NCI-H446 treated with DMSO at 0.1 percent for 48 hours (cell line): ENCODE results near the gene CAV3.
"Not testable (repeated sequence)": the region's sequence is repeated elsewhere in the genome, so short reads cannot be mapped to it uniquely, and the experiment has no call there.

Experiments used
- DNase-seq: peaks from one replicate; lab custom pipeline; 2025; lab: John Stamatoyannopoulos, UW

Gene CAV3

DNA sequence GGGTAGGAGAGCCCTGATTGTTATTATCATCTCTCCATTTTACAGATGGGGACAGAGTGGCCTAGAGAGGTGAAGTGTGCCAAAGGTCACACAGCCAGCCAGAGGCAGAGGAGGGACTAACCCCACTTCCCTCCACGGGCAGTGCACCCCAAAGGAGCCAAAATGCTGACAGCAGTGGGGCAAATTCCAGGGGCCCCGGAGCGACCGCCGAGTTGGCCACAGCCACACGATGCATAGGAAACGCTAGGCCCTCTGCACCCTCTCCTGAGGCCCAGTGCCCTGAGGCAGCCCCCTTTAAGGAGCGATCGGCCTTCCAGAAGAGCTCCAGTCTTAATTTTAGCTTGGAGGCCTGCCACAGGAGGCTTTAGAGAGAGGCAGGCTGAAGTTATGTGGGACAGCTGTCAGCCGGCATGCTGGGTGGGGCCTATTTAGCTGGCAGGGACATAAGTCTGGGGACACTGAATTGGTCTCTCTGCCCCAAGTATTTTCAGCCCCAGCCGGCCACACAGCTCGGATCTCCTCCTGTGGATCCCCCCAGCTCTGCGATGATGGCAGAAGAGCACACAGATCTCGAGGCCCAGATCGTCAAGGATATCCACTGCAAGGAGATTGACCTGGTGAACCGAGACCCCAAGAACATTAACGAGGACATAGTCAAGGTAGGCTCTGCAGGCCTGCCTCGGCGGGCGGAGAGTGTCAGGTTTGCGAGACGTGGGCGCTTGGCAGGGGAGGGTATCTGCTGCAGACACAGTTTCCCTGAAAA, at the start of gene CAV3:
Gene CAV3, plus strand, starts transcription at position 471 of the 763 bp plus-strand sequence. Its CDS starts 75 bp downstream, at position 546.
- DNase-seq, result no peak

DNA sequence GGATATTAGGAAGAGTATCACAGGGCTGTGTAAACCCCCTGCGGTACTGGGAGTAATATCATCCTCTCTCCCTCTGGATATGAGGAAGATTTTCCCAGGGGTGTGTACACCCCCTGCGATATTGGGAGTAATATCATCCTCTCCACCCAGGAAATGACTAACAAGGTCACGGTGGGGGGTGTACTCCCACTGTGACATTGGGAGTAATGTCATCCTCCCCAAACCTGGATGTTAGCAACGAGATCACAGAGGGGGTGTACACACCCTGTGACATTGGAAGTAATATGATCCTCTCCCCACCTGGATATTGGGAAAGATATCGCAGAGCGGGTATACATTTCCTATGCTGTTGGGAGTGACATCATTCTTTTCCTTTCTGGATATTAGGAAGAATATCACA, 48.6 kb upstream of the CAV3 start:
- not testable (repeated sequence) for DNase-seq

DNA sequence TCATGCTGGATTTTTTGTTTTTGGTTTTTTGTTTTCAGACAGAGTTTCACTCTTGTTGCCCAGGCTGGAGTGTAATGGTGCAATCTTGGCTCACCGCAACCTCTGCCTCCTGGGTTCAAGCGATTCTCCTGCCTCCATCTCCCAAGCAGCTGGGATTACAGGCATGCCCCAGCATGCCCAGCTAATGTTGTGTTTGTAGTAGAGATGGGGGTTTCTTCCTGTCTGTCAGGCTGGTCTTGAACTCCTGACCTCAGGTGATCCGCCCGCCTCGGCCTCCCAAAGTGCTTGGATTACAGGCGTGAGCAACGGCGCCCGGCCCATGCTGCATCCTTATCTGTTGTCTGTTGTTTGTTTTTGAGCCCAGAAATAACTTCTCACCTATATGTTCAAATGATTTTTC, 42.3 kb upstream of the CAV3 start:
- DNase-seq, result not testable (repeated sequence)

DNA sequence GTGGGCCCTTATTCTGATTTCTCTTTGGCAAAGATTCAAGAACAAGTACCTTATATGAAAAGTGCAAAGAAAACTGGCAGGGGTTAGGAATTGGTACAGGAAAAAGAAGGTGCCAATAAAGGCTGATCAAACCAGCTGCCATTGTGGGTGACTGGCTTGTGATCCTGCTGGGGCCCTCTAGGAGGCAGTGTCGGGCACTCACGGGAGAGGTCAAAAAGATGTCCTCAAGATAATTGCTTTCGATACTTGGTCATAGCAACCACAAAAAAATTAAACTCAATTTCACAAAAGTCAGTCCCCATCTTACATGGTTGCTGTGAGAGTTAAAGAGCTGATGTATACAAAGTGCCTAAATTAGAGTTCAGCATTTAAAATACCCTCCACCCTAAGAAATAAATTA, 31.0 kb upstream of the CAV3 start:
- DNase-seq, result no peak

DNA sequence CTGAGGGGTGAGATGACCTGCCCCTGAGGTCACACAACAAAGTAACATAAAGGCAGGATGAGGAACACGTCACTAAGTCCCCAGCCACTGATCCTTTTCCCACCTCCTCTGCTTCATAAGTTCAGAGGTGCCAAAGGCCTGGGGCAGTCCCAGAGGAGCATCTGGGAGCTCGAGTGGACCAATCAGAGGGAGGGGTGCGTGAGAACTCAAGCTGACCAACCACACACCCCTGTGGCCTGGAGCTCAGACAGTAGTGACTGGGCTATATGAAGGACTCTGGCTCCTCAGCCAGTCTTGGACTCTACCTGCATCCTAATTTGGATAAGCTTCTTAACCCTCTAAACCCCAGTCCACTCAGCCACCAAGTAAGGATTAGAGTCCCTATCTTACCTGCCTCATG, 28.0 kb upstream of the CAV3 start:
- DNase-seq, result no peak

DNA sequence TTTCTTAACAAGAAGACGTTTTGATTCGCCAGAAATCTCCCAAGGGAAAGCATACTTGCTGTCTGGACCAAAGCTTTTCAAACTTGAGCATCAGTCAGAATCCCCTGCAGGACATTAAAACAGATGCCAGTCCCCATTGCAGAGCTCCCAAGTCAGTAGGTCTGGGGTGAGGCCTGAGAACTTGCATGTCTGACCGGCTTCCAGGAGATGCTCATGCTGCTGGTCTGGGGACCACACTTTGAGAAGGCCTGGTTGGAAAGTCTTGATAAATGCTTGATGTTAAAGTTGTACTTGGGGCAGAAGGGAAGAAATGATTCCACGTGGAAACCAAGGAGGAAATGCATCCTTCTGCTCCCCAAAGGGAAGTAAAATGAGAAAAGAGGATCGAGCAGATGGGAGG, 24.3 kb upstream of the CAV3 start:
- DNase-seq, result no peak

DNA sequence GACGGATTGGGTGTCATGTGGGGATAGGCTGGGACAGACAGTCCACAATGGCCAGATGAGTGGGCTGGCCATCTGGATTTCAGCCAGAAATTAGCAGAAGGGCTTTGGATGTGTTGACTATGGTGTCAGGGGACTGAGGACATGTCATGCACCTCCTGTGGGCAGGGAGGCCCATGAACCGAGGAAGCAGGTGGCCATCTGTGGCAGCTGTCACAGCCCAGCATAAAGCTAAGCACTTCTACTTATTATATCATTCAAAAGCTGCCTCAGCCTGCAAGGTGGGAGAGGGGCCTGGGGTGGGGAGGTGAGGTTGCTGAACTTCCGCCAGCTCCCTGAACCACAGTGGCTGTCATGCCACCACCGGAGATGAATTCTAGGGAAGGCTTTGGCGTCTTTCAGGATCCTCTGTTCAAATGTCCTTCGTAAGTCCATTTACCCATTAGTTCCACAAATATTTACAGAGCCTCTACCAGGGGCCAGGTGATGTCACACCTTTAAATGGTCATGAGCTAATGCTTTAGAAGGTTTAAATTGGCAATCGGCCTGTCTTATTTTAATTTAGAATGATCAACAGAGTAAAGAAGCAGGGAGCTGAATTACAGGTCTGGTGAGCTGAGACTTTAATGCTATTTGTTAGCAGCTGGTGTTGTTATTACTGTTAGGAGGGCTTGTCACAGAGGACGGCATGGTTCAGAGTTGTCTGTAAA, 23.6 kb upstream of the CAV3 start:
- no peak for DNase-seq

DNA sequence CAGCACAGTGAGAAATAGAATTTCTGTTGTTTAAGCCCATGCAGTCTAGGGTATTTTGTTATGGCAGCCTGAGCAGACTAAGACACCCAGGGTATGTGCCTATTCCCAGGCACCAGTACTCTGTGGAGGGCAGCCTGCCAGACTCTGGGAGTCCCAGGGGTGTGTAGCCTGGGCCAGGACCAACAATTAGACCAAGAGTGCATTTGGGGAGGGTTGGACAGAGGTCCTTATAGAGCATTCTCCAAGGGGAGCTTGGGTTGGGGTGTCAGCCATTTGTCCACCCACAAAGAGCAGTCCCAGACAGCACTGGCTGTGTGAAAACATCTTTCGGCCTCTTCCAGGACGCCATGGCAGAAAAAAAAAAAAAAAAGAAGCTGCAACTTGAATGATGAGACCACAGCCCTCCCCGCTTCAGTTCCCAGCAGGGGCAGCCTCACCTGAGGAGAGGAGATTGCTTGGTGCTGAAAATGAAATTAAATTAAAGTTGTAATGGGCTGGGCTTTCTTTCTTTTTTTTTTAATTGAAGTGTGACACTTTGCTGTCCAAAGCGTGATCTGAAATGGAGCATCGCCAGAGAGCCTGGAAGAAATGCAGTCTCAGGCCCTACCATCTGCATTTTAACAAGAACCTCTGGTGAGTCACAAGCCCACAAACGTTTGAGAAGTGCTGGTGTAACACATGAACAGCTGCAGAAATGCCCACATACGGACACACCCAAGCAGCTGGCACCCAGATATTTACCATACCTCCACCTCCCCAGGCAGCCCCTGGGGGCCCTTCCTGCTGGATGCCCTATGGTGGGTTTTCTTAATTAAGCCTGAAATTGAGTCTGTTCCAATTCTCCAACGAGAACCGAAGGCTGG, 21.3 kb upstream of the CAV3 start:
- DNase-seq, result no peak

DNA sequence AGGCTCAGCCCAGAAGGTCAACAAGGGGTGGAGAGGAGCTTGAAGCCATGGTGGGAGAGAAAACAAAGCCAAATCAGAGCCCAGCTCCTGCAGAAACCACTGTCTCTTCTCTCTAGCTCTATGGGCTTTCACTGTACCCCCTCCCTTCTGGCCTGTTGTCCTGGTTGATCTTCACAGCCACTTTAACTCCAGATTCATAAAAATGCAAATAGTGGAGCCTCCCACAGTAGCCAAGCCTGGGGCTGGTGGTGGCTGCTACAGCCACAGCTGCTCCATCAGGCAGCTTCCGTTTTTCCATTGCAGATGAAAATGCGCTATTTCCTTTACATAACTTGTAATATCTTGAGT, 20.7 kb upstream of the CAV3 start:
- DNase-seq, result no peak

DNA sequence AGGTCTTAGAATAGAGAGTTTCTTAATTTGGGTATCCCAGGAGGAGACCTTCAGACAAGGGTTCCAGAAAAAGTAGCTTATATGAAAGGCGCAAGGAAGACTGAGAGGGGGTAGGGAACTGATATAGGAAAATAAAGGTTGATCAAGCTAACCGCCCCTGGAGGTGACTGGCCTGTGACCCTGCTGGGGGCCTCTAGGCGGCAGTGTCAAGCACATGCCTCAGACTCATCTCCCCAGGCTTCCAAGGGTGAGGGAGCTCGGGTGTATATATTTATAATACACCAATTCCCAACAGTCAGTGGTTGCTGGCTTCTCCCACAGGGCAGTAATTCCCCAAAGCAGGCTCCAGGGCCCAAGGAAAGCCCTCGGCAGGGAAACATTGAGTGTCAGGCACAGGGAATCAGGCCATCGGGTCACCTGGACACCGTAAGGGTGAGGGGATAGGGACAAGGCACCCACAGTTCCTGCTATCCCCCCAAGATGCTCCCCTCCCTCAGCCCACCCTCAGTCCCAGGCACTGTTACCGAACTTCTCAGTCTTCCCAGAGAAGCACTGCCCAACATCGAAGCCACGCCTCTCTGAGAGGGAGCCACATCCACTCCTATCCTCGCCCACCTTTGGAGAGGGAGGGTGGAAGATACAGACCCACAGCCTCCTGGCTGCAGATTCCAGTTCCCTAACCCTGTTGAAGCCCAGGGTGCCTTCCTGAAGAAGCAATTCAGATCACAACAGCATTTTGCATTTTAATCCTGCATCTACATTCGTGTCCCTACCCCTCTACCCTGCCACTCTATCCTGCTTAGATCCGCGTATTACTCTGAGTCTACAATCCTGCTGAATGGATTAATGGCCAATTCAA, 19.5 kb upstream of the CAV3 start:
- no peak for DNase-seq

DNA sequence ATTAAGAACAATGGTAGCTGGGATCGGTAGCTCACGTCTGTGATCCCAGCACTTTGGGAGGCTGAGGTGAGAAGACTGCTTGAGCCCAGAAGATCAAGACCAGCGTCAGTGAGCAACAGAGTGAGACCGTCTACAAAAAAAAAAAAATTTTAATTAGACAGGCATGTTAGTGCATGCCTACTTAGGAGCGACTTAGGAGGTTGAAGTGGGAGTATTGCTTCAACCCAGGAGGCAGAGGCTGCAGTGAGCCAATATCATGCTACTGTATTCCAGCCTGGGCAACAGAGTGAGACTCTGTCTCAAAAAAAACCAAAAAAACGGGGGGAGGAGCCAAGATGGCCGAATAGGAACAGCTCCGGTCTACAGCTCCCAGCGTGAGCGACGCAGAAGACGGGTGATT, 17.8 kb upstream of the CAV3 start:
- DNase-seq, result not testable (repeated sequence)

DNA sequence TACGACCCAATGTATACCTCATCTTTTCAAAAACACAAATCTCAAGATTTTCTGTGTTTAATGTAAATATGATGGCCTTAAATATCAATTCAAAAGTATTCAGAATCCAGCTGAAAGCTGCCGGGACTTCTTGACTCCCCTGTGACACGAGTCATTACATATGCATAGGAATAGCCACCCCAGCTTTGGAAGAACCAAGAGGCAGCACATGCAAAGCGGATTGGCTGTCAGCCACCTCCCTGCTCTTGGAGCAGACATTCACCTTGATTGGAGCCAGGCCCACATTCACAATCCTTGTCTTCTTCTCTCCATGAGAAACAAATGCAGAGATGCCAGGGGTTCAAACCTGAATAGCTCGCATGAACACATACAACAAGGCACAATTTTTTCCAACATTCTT, 10.8 kb upstream of the CAV3 start:
- DNase-seq, result no peak

DNA sequence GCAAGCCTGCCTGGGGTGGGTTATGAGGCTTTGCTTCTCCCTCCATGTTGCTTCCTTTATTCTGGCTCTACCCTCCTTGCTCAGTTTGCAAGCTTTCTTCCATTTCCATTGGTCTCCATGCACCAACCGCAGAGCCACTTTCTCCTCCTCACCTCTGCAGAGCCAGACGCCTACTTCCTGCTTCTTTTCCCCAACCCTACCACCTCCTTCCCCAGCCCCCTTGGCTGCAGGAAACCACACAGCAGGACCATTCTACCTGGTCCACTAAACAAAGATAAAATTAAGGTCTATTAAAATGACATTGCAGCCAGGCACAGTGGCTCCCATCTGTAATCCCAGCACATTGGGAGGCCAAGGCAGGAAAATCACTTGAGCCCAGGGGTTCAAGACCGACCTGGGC, 10.0 kb upstream of the CAV3 start:
- no peak for DNase-seq

DNA sequence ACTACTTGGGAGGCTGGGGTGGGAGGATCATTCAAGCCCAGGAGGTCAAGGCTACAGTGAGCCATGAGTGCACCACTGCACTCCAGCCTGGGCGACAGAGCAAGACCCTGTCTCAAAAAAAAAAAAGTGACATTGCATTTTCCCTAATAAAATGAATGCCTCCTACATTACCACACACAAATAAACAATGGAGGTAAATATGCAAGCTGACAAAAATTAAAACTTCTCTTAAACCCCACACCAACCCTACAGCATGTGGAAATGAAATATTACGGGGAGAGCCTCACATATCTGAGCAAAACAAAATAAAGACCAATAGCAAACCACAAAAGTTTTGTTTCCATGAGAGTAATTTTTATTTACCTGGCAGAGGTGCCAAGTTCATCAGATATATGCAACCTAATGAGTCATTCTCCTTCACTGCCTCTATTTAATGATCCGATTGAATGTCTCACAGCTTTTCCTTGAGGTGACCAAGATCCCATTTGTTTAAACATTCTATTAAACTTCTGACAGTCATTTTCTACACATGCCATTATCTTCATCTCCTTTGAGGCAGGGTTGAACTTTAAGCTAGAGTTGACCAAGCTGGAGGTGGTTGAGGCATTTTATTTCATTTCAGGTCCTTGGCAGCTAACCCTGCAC, 9.4 kb upstream of the CAV3 start:
- no peak for DNase-seq

DNA sequence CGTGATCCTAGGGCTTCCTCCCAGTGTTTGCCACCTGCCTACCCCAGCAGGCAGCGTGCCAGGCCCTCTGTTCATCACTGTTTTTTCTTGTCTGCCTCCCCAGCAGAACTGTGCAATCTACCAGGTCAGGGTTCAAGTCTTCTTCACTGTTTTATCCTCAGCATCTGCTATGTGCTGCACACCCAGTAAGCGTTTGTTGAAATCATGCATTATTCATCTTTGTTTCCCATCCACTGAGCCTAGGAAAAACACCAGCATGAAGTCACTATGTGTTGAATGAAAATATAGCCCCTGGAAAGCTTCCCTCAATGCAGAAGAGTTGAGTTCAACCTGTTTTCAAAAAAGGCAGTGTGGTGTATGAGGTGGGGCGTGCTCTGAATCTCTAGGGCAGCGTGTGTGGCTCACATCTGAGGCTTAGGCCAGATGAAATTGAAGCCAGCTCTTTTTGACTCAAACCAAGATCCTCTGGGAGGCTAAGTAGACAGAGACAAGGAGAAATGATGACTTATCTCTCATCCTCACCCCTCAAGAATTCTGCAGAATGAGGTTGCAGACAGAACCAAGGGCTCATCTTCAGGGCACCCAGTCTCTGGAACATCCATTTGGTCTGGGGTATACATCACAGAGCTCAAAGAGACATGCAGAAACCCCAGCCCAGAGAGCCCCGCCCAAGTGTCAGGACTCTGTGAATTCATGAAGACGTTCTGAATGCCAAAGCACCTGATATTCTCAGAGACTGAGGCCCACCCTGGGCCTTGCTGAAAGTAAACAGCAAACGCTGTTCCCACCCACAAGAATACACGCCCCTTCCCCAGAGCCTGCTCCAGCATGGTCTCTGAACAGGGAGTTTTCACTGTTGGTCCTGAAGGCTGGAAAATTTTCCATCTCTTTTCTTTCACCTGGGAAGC, 5.7 kb upstream of the CAV3 start:
- DNase-seq, result no peak

DNA sequence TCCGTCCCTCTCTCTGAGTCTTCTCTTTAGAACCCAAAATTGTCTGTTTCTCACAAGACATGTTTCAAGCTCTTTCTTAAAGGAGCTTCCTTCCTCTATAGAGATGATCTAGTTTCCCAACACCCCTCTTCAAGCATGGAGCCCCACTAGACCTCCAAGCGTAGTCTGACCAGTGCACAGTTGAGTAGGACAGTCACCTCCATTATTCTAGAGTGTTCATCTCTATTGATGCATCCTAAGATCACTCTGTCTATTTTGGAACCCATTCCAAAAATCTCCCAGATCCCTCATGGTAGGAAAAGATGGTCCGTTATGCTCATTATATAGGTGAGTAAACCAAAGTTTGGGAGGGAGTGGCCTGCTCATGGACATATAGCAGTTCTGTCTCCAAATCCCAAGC, 4.1 kb upstream of the CAV3 start:
- no peak for DNase-seq

DNA sequence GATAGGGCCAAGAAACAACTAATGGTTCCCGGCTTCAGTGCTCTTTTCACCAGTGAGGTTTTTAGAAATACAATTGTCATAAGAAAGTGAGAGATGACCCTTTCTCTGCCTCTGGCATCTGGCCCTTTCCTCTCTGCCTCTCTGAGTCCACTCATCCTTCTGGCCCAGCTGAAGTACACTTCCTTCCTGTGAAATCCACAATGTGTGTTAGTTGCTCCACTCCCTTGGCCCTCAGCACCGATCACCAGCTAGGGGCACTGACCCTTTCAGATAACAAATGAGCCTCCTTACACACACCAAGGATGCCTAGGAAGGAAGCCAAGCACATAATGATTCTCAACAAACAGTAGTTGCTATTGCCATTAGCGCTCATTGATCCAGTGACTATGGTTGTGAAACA, 2.9 kb upstream of the CAV3 start:
- DNase-seq, result no peak

DNA sequence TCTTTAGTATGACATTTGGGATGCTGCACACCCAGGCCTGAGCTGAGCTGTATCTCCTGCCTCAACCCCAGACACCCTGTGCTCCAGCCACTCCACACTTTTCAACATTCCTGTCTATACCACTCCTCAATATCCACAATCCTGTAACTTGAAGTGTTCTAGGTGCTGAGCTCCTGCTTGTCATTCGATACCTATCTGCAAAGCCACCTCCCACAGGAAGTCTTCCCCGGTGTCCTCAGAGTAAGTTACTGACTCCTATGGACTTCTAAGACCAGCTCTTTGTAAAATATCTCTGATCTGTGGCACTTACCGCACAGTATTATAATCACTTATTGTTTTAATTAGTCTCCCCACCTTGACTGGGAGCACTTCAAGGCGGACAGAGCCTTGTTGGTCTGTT, 1.2 kb upstream of the CAV3 start:
- DNase-seq, result no peak

DNA sequence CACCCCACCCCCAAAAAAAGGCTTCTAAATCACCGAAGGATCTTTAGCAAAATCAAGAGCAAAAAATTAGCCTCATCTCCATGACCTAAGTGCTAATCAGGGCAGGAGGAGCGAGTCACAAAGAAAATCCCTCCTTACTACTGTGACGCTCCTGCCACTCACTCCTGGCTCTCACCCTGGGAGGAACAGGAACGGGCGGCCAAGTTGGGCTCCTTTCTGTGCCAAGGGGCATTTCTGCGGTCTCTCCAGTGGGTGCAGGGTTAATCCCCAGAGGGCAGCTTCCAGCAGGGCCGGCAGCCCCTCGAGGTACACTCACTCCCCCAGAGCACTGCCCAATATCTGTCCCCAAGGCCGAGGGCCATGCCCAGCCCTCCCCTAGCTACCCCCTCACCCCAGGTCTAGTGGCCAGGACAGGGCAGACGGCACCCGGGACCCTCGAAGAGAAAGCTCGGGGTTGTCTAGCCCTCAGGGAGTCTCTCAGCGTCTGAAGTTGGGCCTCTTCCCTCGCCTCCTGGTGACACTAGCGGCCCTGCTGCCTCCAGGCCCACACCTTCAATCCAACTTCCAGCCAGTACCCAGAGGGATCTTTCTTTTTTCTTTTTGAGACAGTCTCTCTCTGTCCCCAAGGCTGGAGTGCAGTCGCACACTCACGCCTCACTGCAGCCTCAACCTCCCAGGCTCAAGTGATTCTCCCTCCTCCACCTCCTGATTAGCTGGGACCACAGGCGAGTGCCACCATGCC, 706 bp downstream of the CAV3 start:
- DNase-seq, result no peak

DNA sequence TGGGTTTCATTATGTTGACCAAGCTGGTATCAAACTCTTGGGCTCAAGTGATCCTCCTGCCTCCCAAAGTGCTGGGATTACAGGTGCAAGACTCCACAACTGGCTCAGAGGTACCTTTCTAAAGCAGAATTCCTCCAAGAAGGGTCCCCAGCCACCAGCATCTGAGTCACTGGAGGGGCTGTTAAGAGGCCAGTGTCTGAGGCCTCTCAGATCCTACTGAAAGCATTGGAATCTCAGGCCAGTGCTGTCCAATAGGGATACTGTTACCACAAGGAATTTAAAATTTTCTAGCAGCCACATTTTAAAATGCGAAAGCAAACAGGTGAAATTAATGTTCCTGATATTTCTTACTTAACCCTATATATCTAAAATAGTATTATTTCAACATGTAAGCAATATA, 1.3 kb downstream of the CAV3 start:
- no peak for DNase-seq
